ENCODE measurements around the gene SOX18. TPM values are rescaled to one million over a fixed set of nuclear protein-coding genes. Genes with fewer than 3 reads are reported as not detected.

Gene SOX18
- total and polyA plus RNA-seq, 2 of the 13 experiments (the other 11 are each of a cell fraction or from before 2014, with no cell fraction given): 1.6 to 1.9 TPM

- FAIRE-seq: no peak
- no TSS peak for BruUV-seq (replicated peaks)
- 98% methylated on average over 33 of the region's 36 CpGs for WGBS (ENCODE audit: low lambda C conversion rate)
- TF ChIP-seq ATF7-NPFF (CRISPR knock-in tag; IDR thresholded peaks at IDR 0.05; ENCODE audit: low read depth) (no peak), E2F2 (CRISPR knock-in tag; IDR thresholded peaks at IDR 0.05; ENCODE audit: borderline replicate concordance) (no peak), MTA1 (CRISPR knock-in tag; IDR thresholded peaks at IDR 0.05; ENCODE audit: borderline replicate concordance) (peak; percentile 24; the same call in 1 of the 2 replicates), BHLHE40 (IDR thresholded peaks at IDR 0.05; ENCODE audit: low read length) (no peak), ZNF20 (CRISPR knock-in tag; IDR thresholded peaks at IDR 0.05) (no peak), HES4 (CRISPR knock-in tag; IDR thresholded peaks at IDR 0.05; ENCODE audit: borderline replicate concordance) (0 out of 2 replicates have a peak, but pooled peaks have one; percentile 42), TBX2 (CRISPR knock-in tag; IDR thresholded peaks at IDR 0.05; ENCODE audit: borderline replicate concordance) (no peak), ZBTB2 (CRISPR knock-in tag; IDR thresholded peaks at IDR 0.05; ENCODE audit: low read depth) (no peak), REXO4 (CRISPR knock-in tag; IDR thresholded peaks at IDR 0.05; ENCODE audit: borderline replicate concordance) (no peak), ZNF337 (CRISPR knock-in tag; IDR thresholded peaks at IDR 0.05; ENCODE audit: borderline replicate concordance, low read depth) (no peak), ZNF644 (CRISPR knock-in tag; IDR thresholded peaks at IDR 0.05; ENCODE audit: low read depth) (no peak), HNRNPK (IDR thresholded peaks at IDR 0.05; ENCODE audit: low read depth, low read length, poor library complexity, severe bottlenecking) (no peak), CENPT (CRISPR knock-in tag; IDR thresholded peaks at IDR 0.05; ENCODE audit: low read depth) (0 out of 2 replicates have a peak, but pooled peaks have one; percentile 34), FIP1L1 (IDR thresholded peaks at IDR 0.05; ENCODE audit: borderline replicate concordance, insufficient read depth, low read depth, low read length) (no peak), ZNF468 (CRISPR knock-in tag; IDR thresholded peaks at IDR 0.05) (no peak), ZSCAN29 (CRISPR knock-in tag; conservative IDR thresholded peaks at IDR 0.05) (no peak), ZNF788 (CRISPR knock-in tag; IDR thresholded peaks at IDR 0.05; ENCODE audit: borderline replicate concordance) (peak; percentile 52; the same call in 1 of the 2 replicates)
- TF ChIP-seq, protein P1, sequence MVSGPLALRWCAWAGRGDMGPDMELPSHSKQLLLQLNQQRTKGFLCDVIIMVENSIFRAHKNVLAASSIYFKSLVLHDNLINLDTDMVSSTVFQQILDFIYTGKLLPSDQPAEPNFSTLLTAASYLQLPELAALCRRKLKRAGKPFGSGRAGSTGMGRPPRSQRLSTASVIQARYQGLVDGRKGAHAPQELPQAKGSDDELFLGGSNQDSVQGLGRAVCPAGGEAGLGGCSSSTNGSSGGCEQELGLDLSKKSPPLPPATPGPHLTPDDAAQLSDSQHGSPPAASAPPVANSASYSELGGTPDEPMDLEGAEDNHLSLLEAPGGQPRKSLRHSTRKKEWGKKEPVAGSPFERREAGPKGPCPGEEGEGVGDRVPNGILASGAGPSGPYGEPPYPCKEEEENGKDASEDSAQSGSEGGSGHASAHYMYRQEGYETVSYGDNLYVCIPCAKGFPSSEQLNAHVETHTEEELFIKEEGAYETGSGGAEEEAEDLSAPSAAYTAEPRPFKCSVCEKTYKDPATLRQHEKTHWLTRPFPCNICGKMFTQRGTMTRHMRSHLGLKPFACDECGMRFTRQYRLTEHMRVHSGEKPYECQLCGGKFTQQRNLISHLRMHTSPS (CRISPR knock-in tag; IDR thresholded peaks at IDR 0.05; ENCODE audit: low read depth): 0 out of 2 replicates have a peak, but pooled peaks have one; percentile 21
- TF ChIP-seq, protein P2, sequence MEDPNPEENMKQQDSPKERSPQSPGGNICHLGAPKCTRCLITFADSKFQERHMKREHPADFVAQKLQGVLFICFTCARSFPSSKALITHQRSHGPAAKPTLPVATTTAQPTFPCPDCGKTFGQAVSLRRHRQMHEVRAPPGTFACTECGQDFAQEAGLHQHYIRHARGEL (CRISPR knock-in tag; IDR thresholded peaks at IDR 0.05): no peak
Measured at GRCh38 chr20:64021124-64021975, 28.1 kb downstream of the SOX18 start.

More at GRCh38 chr20:64021124-64021975, 28.1 kb downstream of the SOX18 start:
- intact Hi-C loops (cut with micrococcal nuclease; ENCODE audit: unreplicated experiment) (no loop called here), in situ Hi-C loops (cut with HindIII; ENCODE audit: extremely low pct_ligation_motif_present, low pct_unique_long_range_greater_than_20kb) (loop anchor here (5.0 kb wide), 1 partner anchor 39 kb away; the partner anchor contains the start of gene PRPF6)
- H3K27me3 ChIP-seq (ENCODE audit: control insufficient read depth in 1 of 2, insufficient read depth in 2 of 2, low read length in 2 of 2): no peaks in the 10 kb centered on the region
- ATAC-seq: no peak
- no peak overlapping the region for H2AFZ ChIP-seq (ENCODE audit: low read length)
- peaks cover 42% of the 10 kb centered on the region for H3K4me1 ChIP-seq (ENCODE audit: insufficient read depth, low read length)
- H3K27ac ChIP-seq (ENCODE audit: extremely low read length, insufficient read depth, low read length): no peak overlapping the region
- no peak overlapping the region for H3K4me3 ChIP-seq (replicated peaks in 1 of 3; ENCODE audit: insufficient read depth in 1 of 3, low read depth in 2 of 3, low read length in 3 of 3)
- H3K79me2 ChIP-seq (ENCODE audit: insufficient read depth, low read length): peaks cover 4% of the 10 kb centered on the region
- peaks cover 48 to 70% of the 10 kb centered on the region in 2 experiments for H3K36me3 ChIP-seq (replicated peaks in 1 of 2; ENCODE audit: control insufficient read depth in 1 of 2, insufficient read depth in 2 of 2, low read length in 2 of 2)
- H3K9me3 ChIP-seq (ENCODE audit: low read length): no peaks in the 10 kb centered on the region
- no peaks in the 10 kb centered on the region for H4K20me1 ChIP-seq (ENCODE audit: insufficient read depth, low read length)
- H3K4me2 ChIP-seq (ENCODE audit: low read depth, low read length): no peak overlapping the region
- H3K9ac ChIP-seq (ENCODE audit: insufficient read depth, low read depth, low read length): no peak overlapping the region
- DNase-seq (ENCODE audit: low spot score): no peak
- ChIA-PET POLR2A (no interaction called here), CTCF (ENCODE audit: low intra/inter-chr PET ratio, low total read pairs) (no interaction called here)

Data from HepG2 (cell line).